ENCODE data around the gene DNASE1L2. TPM values are rescaled to one million over a fixed set of nuclear protein-coding genes. Genes with fewer than 3 reads are reported as not detected.
"Not testable (repeated sequence)": the region's sequence is repeated elsewhere in the genome, so short reads cannot be mapped to it uniquely, and the experiment has no call there.

Gene DNASE1L2
- total RNA-seq, 1 donor from 2014 or later, result 2.1 TPM

- TF ChIP-seq CTCF (IDR thresholded peaks at IDR 0.05; ENCODE audit: unreplicated experiment), result no peak
- DNase-seq (ENCODE audit: low spot score, unreplicated experiment), result no peak
- H3K9me3 Mint-ChIP-seq (ENCODE audit: low read depth), result no peaks in the 10 kb centered on the region
- no peak overlapping the region for H3K27ac Mint-ChIP-seq
- H3K4me1 Mint-ChIP-seq (ENCODE audit: low read depth), result peaks cover 3% of the 10 kb centered on the region
- peaks cover 35% of the 10 kb centered on the region for H3K27me3 Mint-ChIP-seq
- no peaks in the 10 kb centered on the region for H3K36me3 Mint-ChIP-seq (ENCODE audit: insufficient read depth)
- H3K4me3 Mint-ChIP-seq (ENCODE audit: low read depth), result no peak overlapping the region
Measured at GRCh38 chr16:2199095-2199494, 37.1 kb upstream of the DNASE1L2 start.

GRCh38 chr16:2199621-2200139 is 36.6 kb upstream of the DNASE1L2 start:
- Mint-ChIP-seq H3K27ac (no peak overlapping the region), H3K27me3 (peaks cover 35% of the 10 kb centered on the region), H3K4me3 (ENCODE audit: low read depth) (peak overlapping the region; percentile 34), H3K4me1 (ENCODE audit: low read depth) (peaks cover 7% of the 10 kb centered on the region), H3K36me3 (ENCODE audit: insufficient read depth) (no peaks in the 10 kb centered on the region), H3K9me3 (ENCODE audit: low read depth) (no peaks in the 10 kb centered on the region)
- no peak for DNase-seq (ENCODE audit: low spot score, unreplicated experiment)
- no peak for TF ChIP-seq CTCF (IDR thresholded peaks at IDR 0.05; ENCODE audit: unreplicated experiment)

GRCh38 chr16:2200313-2200712 is 35.9 kb upstream of the DNASE1L2 start:
- Mint-ChIP-seq H3K4me1 (ENCODE audit: low read depth) (peaks cover 4% of the 10 kb centered on the region), H3K27ac (no peak overlapping the region), H3K4me3 (ENCODE audit: low read depth) (no peak overlapping the region), H3K36me3 (ENCODE audit: insufficient read depth) (no peaks in the 10 kb centered on the region), H3K9me3 (ENCODE audit: low read depth) (no peaks in the 10 kb centered on the region), H3K27me3 (peaks cover 31% of the 10 kb centered on the region)
- no peak for DNase-seq (ENCODE audit: low spot score, unreplicated experiment)
- no peak for TF ChIP-seq CTCF (IDR thresholded peaks at IDR 0.05; ENCODE audit: unreplicated experiment)

- peaks cover 20% of the 10 kb centered on the region for H3K27me3 Mint-ChIP-seq
- H3K27ac Mint-ChIP-seq, result peak overlapping the region; percentile 51
- peak overlapping the region; percentile 80 for H3K4me3 Mint-ChIP-seq (ENCODE audit: low read depth)
- H3K36me3 Mint-ChIP-seq (ENCODE audit: insufficient read depth); H3K9me3 Mint-ChIP-seq (ENCODE audit: low read depth); DNase-seq (ENCODE audit: low spot score, unreplicated experiment); H3K4me1 Mint-ChIP-seq (ENCODE audit: low read depth): not testable (repeated sequence)
Measured at GRCh38 chr16:2203119-2203688, 33.0 kb upstream of the DNASE1L2 start.

- peaks cover 4% of the 10 kb centered on the region for H3K36me3 Mint-ChIP-seq (ENCODE audit: insufficient read depth)
- H3K4me1 Mint-ChIP-seq (ENCODE audit: low read depth), result peaks cover 8% of the 10 kb centered on the region
- peak overlapping the region; percentile 80 for H3K4me3 Mint-ChIP-seq (ENCODE audit: low read depth)
- H3K27me3 Mint-ChIP-seq, result peaks cover 11% of the 10 kb centered on the region
- peak overlapping the region; percentile 0 for H3K27ac Mint-ChIP-seq
- H3K9me3 Mint-ChIP-seq (ENCODE audit: low read depth), result no peaks in the 10 kb centered on the region
- DNase-seq (ENCODE audit: low spot score, unreplicated experiment), result no peak
- TF ChIP-seq CTCF (IDR thresholded peaks at IDR 0.05; ENCODE audit: unreplicated experiment), result no peak
Measured at GRCh38 chr16:2204416-2205103, 31.7 kb upstream of the DNASE1L2 start.
